Activated CD4-positive, alpha-beta T cell treated with anti-CD3 and anti-CD28 coated beads for 24 hours (primary cell): ENCODE results near the gene DRC7.

Experiments used
- DNase-seq, 2 donors: peaks; one replicate each; pipeline ENCODE4 v3.0.0-alpha.2; 2020; ENCODE audit warnings: low read depth in 2 of 2

DRC7 gene

GRCh38 chr16:57690782-57691471 is 3.7 kb upstream of the DRC7 start:
- no peak for DNase-seq

- no peak for DNase-seq
Observed at GRCh38 chr16:57692636-57693035, 2.0 kb upstream of the DRC7 start.

- no peak for DNase-seq
Observed at GRCh38 chr16:57693550-57693949, 1.1 kb upstream of the DRC7 start.

GRCh38 chr16:57694231-57694724 is 328 bp upstream of the DRC7 start:
- DNase-seq = no peak

GRCh38 chr16:57695680-57696069 is 1.1 kb downstream of the DRC7 start:
- DNase-seq = no peak

- no peak for DNase-seq
Observed at GRCh38 chr16:57696240-57696639, 1.6 kb downstream of the DRC7 start.

GRCh38 chr16:57697896-57698537 is 3.4 kb downstream of the DRC7 start:
- DNase-seq = no peak

GRCh38 chr16:57698812-57699405 is 4.3 kb downstream of the DRC7 start:
- no peak for DNase-seq

- DNase-seq = no peak
Observed at GRCh38 chr16:57699481-57699880, 4.9 kb downstream of the DRC7 start.

GRCh38 chr16:57699899-57700298 is 5.3 kb downstream of the DRC7 start:
- DNase-seq = no peak

GRCh38 chr16:57700781-57701551 is 6.4 kb downstream of the DRC7 start:
- DNase-seq = no peak

GRCh38 chr16:57701759-57702371 is 7.3 kb downstream of the DRC7 start:
- no peak for DNase-seq

- DNase-seq = no peak
Observed at GRCh38 chr16:57703416-57704010, 8.9 kb downstream of the DRC7 start.

GRCh38 chr16:57704011-57704904 is 9.7 kb downstream of the DRC7 start:
- DNase-seq = no peak

- no peak for DNase-seq
Observed at GRCh38 chr16:57704905-57705852, 10.6 kb downstream of the DRC7 start.

- DNase-seq = no peak
Observed at GRCh38 chr16:57706717-57707116, 12.1 kb downstream of the DRC7 start.

GRCh38 chr16:57707331-57707730 is 12.7 kb downstream of the DRC7 start:
- no peak for DNase-seq

- DNase-seq = no peak
Observed at GRCh38 chr16:57708168-57708567, 13.6 kb downstream of the DRC7 start.

- no peak for DNase-seq
Observed at GRCh38 chr16:57709663-57710062, 15.1 kb downstream of the DRC7 start.
